IMR-90 (cell line): ENCODE data around the gene DAAM1. TPM values are rescaled to one million over a fixed set of nuclear protein-coding genes. Genes with fewer than 3 reads are reported as not detected.

Source experiments
- ATAC-seq: fragments of 200-7000 bp; cut with Tn5 transposase; 2 replicates; pipeline ENCODE4 v1.9.1; 2020; ENCODE audit warnings: low read depth, mild to moderate bottlenecking, moderate library complexity
- BruUV-seq: library from RNA; stranded (reverse); fragments of 400-500 nt; replicated peaks from 2 replicates; lab custom pipeline; 2021; lab: Mats Ljungman, UMichigan
- CTCF ChIA-PET: fragments of 300-600 bp; formaldehyde crosslinking; extraction: SDS; loops from one replicate; lab custom pipeline; 2021; ENCODE audit warnings: antibody characterized with exemption; lab: Yijun Ruan, JAX
- POLR2A ChIA-PET: fragments of 300-600 bp; sonication (Branson Sonifier 250); formaldehyde crosslinking; loops from one replicate; lab custom pipeline; 2022; ENCODE audit warnings: antibody characterized with exemption; ENCODE audit not compliant: unreplicated experiment; lab: Charles Lee
- DNase-seq: peaks from one replicate; pipeline ENCODE4 v3.0.0; 2013
- H2AFZ ChIP-seq: replicated peaks from 2 replicates; pipeline ENCODE3; 2013; ENCODE audit warnings: low read length, mild to moderate bottlenecking; ENCODE audit not compliant: poor library complexity
- H2AK5ac ChIP-seq: 2 replicates; pipeline ENCODE4 v1.6.1; 2013; ENCODE audit warnings: low read depth, low read length, inconsistent platforms
- H2AK9ac ChIP-seq: replicated peaks from 2 replicates; pipeline ENCODE3; 2013; ENCODE audit warnings: mild to moderate bottlenecking, low read depth, low read length, moderate library complexity; ENCODE audit not compliant: poor library complexity
- H2BK120ac ChIP-seq: 2 replicates; pipeline ENCODE4 v1.6.1; 2013; ENCODE audit warnings: low read depth, low read length, inconsistent platforms
- H2BK15ac ChIP-seq: 3 replicates; pipeline ENCODE4 v1.6.1; 2013; ENCODE audit warnings: low read depth, low read length, inconsistent platforms
- H2BK20ac ChIP-seq: 2 replicates; pipeline ENCODE4 v1.6.1; 2013; ENCODE audit warnings: low read depth, mild to moderate bottlenecking, inconsistent platforms, low read length, moderate library complexity
- H2BK5ac ChIP-seq: 2 replicates; pipeline ENCODE4 v1.6.1; 2013; ENCODE audit warnings: mild to moderate bottlenecking, low read depth, low read length, inconsistent platforms; ENCODE audit not compliant: poor library complexity, severe bottlenecking
- H3K14ac ChIP-seq: replicated peaks from 2 replicates; pipeline ENCODE4 v1.6.1; 2013; ENCODE audit warnings: low read depth, low read length, inconsistent platforms
- H3K18ac ChIP-seq: 2 replicates; pipeline ENCODE4 v1.6.1; 2013; ENCODE audit warnings: low read depth, low read length, control low read depth
- H3K23ac ChIP-seq: 2 replicates; pipeline ENCODE4 v1.6.1; 2013; ENCODE audit warnings: low read depth, low read length, inconsistent platforms
- H3K27ac ChIP-seq: 2 replicates; pipeline ENCODE4 v1.5.1; 2013; ENCODE audit warnings: mild to moderate bottlenecking, control low read depth, low read length; ENCODE audit not compliant: insufficient read depth
- H3K27me3 ChIP-seq: 2 replicates; pipeline ENCODE4 v1.6.1; 2013; ENCODE audit warnings: low read length; ENCODE audit not compliant: control insufficient read depth, insufficient read depth
- H3K36me3 ChIP-seq: 2 replicates; pipeline ENCODE4 v1.6.1; 2013; ENCODE audit warnings: low read length, mixed read lengths; ENCODE audit not compliant: control insufficient read depth, insufficient read depth
- H3K4ac ChIP-seq: 2 replicates; pipeline ENCODE4 v1.6.1; 2013; ENCODE audit warnings: low read depth, low read length, inconsistent platforms
- H3K4me1 ChIP-seq: 2 replicates; pipeline ENCODE4 v1.6.1; 2013; ENCODE audit warnings: low read length, mixed read lengths; ENCODE audit not compliant: control insufficient read depth, insufficient read depth
- H3K4me2 ChIP-seq: 2 replicates; pipeline ENCODE4 v1.6.1; 2013; ENCODE audit warnings: low read depth, mild to moderate bottlenecking, control low read depth, low read length, moderate library complexity
- H3K4me3 ChIP-seq: 2 replicates; pipeline ENCODE4 v1.5.1; 2013; ENCODE audit warnings: low read depth, mild to moderate bottlenecking, control low read depth, low read length, moderate library complexity; ENCODE audit not compliant: insufficient read depth
- H3K56ac ChIP-seq: 2 replicates; pipeline ENCODE4 v1.6.1; 2013; ENCODE audit warnings: low read length, inconsistent platforms; ENCODE audit not compliant: insufficient read depth; ENCODE audit errors: extremely low read depth
- H3K79me1 ChIP-seq, 2 experiments: 2 replicates each; pipeline ENCODE4 v1.6.1; 2013; ENCODE audit warnings: low read length in 2 of 2, inconsistent platforms in 1 of 2, low read depth in 1 of 2
- H3K9ac ChIP-seq: 2 replicates; pipeline ENCODE4 v1.6.1; 2013; ENCODE audit warnings: low read depth, low read length, control low read depth
- H3K9me1 ChIP-seq: 2 replicates; pipeline ENCODE4 v1.6.1; 2013; ENCODE audit warnings: low read length, inconsistent platforms; ENCODE audit not compliant: insufficient read depth
- H3K9me3 ChIP-seq: 2 replicates; pipeline ENCODE4 v1.6.1; 2013; ENCODE audit warnings: low read length; ENCODE audit not compliant: control insufficient read depth, insufficient read depth
- H4K20me1 ChIP-seq: 2 replicates; pipeline ENCODE4 v1.6.1; 2013; ENCODE audit warnings: low read length, inconsistent platforms; ENCODE audit not compliant: insufficient read depth
- H4K5ac ChIP-seq: 2 replicates; pipeline ENCODE4 v1.6.1; 2013; ENCODE audit warnings: mild to moderate bottlenecking, low read depth, low read length, control low read depth
- H4K8ac ChIP-seq, 2 experiments: 2 replicates each; pipeline ENCODE4 v1.6.1; 2013; ENCODE audit warnings: low read depth in 2 of 2, low read length in 2 of 2, control low read depth in 1 of 2, inconsistent platforms in 1 of 2
- H4K91ac ChIP-seq: 2 replicates; pipeline ENCODE4 v1.6.1; 2013; ENCODE audit warnings: low read depth, low read length, inconsistent platforms; ENCODE audit not compliant: insufficient read depth
- BHLHE40 ChIP-seq: fragments of 150-350 bp; IDR thresholded peaks from 2 replicates; pipeline ENCODE4 v1.6.1; 2016; ENCODE audit warnings: mild to moderate bottlenecking, low read depth, low read length
- CEBPB ChIP-seq: IDR thresholded peaks from 2 replicates; pipeline ENCODE4 v1.6.1; 2012; ENCODE audit warnings: low read depth, low read length, improper control_type of control experiment
- CHD1 ChIP-seq: IDR thresholded peaks from 2 replicates; pipeline ENCODE4 v1.6.1; 2012; ENCODE audit warnings: low read depth, low read length, improper control_type of control experiment
- FOS ChIP-seq: fragments of 150-350 bp; IDR thresholded peaks from 2 replicates; pipeline ENCODE4 v1.6.1; 2016; ENCODE audit warnings: low read depth, low read length
- MAFK ChIP-seq: IDR thresholded peaks from 2 replicates; pipeline ENCODE4 v1.6.1; 2012; ENCODE audit warnings: low read depth, low read length, improper control_type of control experiment
- MAZ ChIP-seq: IDR thresholded peaks from 2 replicates; pipeline ENCODE4 v1.6.1; 2012; ENCODE audit warnings: low read depth, mild to moderate bottlenecking, low read length, improper control_type of control experiment, moderate library complexity, borderline replicate concordance
- MXI1 ChIP-seq: IDR thresholded peaks from 2 replicates; pipeline ENCODE4 v1.6.1; 2012; ENCODE audit warnings: low read depth, mild to moderate bottlenecking, low read length, moderate library complexity, borderline replicate concordance
- NFE2L2 ChIP-seq: fragments of 150-350 bp; IDR thresholded peaks from 2 replicates; pipeline ENCODE4 v1.6.1; 2016; ENCODE audit warnings: low read depth, mild to moderate bottlenecking, low read length
- POLR2A ChIP-seq: IDR thresholded peaks from 2 replicates; pipeline ENCODE4 v1.6.1; 2012; ENCODE audit warnings: mild to moderate bottlenecking, low read depth, low read length
- RAD21 ChIP-seq: IDR thresholded peaks from 2 replicates; pipeline ENCODE4 v1.6.1; 2012; ENCODE audit warnings: low read length, improper control_type of control experiment
- RCOR1 ChIP-seq: IDR thresholded peaks from 2 replicates; pipeline ENCODE4 v1.6.1; 2012; ENCODE audit warnings: mild to moderate bottlenecking, low read length, improper control_type of control experiment; ENCODE audit not compliant: insufficient replicate concordance
- RFX5 ChIP-seq: IDR thresholded peaks from 2 replicates; pipeline ENCODE4 v1.8.0; 2012; ENCODE audit warnings: low read depth, mild to moderate bottlenecking, low read length, moderate library complexity
- SMC3 ChIP-seq: fragments of 150-350 bp; IDR thresholded peaks from 2 replicates; pipeline ENCODE4 v1.6.1; 2016; ENCODE audit warnings: low read depth, mild to moderate bottlenecking, antibody characterized with exemption, low read length, moderate library complexity
- USF2 ChIP-seq: fragments of 150-350 bp; IDR thresholded peaks from 2 replicates; pipeline ENCODE4 v1.6.1; 2017; ENCODE audit warnings: mild to moderate bottlenecking, antibody characterized with exemption, low read length, low read depth
- dilution Hi-C: fragments of 300-500 bp; cut with HindIII; formaldehyde crosslinking; loops from one replicate; pipeline ENCODE4 v1.14.3; 2018; ENCODE audit warnings: low sequenced_read_pairs; ENCODE audit not compliant: unreplicated experiment
- in situ Hi-C: fragments of 300-500 bp; cut with MboI; formaldehyde crosslinking; loops from 3 replicates; pipeline ENCODE4 v1.14.3; 2019; ENCODE audit warnings: low sequenced_read_pairs, inconsistent platforms, mixed read lengths
- intact Hi-C: fragments of 100-400 bp; cut with micrococcal nuclease; formaldehyde crosslinking; loops from 2 replicates; pipeline ENCODE4 v1.10.0; 2022
- polyA plus RNA-seq, 3 experiments: library from polyadenylated mRNA; depleted of rRNA; stranded (reverse); fragments of >200 nt; gene quantifications; 2 replicates each; pipeline ENCODE4 v1.2.3, GENCODE V29; 2012; ENCODE audit warnings: low replicate concordance in 1 of 3
- total RNA-seq: library from RNA; depleted of rRNA; stranded (reverse); fragments of >200 nt; gene quantifications from 2 replicates; pipeline ENCODE4 v1.2.3, GENCODE V29; 2012
- TF ChIP-seq, protein P1 (sequence below): fragments of 150-350 bp; IDR thresholded peaks from 2 replicates; pipeline ENCODE4 v1.6.1; 2016; ENCODE audit warnings: low read depth, mild to moderate bottlenecking, low read length, moderate library complexity, borderline replicate concordance
- TF ChIP-seq, protein P2 (sequence below): conservative IDR thresholded peaks from 2 replicates; pipeline ENCODE4 v1.5.1; 2012; ENCODE audit warnings: mild to moderate bottlenecking, low read depth, low read length, improper control_type of control experiment

The DAAM1 gene
- total and polyA plus RNA-seq, 2 of the 4 experiments (the other 2 are of a cell fraction), result 4.8 to 5.4 TPM

DNA sequence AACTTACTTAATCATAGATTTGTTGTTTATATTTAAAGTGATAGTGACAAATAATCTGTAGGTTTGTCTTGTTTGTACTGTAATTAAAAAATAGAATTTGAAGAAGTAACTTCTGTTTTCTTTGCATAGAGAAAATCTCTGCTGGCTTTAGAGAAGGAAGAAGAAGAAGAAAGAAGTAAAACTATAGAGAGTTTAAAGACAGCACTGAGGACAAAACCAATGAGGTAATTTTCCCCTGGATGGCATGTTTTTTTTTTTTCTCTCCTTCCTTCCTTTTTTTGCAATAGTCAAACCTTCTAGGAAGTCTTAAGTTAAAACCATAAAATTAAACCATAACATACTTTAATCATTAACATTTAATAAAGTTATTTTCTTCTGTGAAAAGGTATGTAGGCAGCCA lies 131.9 kb downstream of the DAAM1 start:
- CTCF ChIA-PET, result interaction anchor here (0.6 kb wide), 1 partner anchor 1977 kb away, joined by 3 read pairs; no protein-coding TSS in a partner anchor

More for the DNA sequence above, 131.9 kb downstream of the DAAM1 start:
- ATAC-seq, result no peak
- H3K56ac ChIP-seq, result no peak overlapping the region
- H4K5ac ChIP-seq, result no peak overlapping the region
- POLR2A ChIA-PET, result no interaction called here
- DNase-seq, result no peak
- H3K23ac ChIP-seq, result no peak overlapping the region
- no peak overlapping the region for H2BK5ac ChIP-seq
- no TSS peak for BruUV-seq
- no peak overlapping the region for H4K8ac ChIP-seq
- no peaks in the 10 kb centered on the region for H4K20me1 ChIP-seq
- H4K91ac ChIP-seq, result no peak overlapping the region
- H3K4ac ChIP-seq, result no peak overlapping the region
- no peaks in the 10 kb centered on the region for H3K36me3 ChIP-seq
- H3K27me3 ChIP-seq, result no peaks in the 10 kb centered on the region
- H2BK120ac ChIP-seq, result no peak overlapping the region
- no peak overlapping the region for H3K14ac ChIP-seq
- in situ Hi-C loops (no loop called here), dilution Hi-C loops (no loop called here), intact Hi-C loops (no loop called here)
- H2BK15ac ChIP-seq, result no peak overlapping the region
- no peaks in the 10 kb centered on the region for H3K9me3 ChIP-seq
- no peak overlapping the region for H3K4me2 ChIP-seq
- peaks cover 2% of the 10 kb centered on the region; the same call in 1 of the 2 replicates for H3K4me1 ChIP-seq
- no peak overlapping the region for H2AK9ac ChIP-seq
- no peak overlapping the region for H3K27ac ChIP-seq
- H3K79me1 ChIP-seq, result peaks cover 0 to 3% of the 10 kb centered on the region in 2 experiments; a peak in 1 of 4 replicates
- no peak for TF ChIP-seq RCOR1
- TF ChIP-seq MAZ, result no peak
- TF ChIP-seq, protein P1, sequence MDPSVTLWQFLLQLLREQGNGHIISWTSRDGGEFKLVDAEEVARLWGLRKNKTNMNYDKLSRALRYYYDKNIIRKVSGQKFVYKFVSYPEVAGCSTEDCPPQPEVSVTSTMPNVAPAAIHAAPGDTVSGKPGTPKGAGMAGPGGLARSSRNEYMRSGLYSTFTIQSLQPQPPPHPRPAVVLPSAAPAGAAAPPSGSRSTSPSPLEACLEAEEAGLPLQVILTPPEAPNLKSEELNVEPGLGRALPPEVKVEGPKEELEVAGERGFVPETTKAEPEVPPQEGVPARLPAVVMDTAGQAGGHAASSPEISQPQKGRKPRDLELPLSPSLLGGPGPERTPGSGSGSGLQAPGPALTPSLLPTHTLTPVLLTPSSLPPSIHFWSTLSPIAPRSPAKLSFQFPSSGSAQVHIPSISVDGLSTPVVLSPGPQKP, result no peak
- no peak for TF ChIP-seq NFE2L2
- no peak for TF ChIP-seq RFX5
- TF ChIP-seq CHD1, result no peak
- no peak for TF ChIP-seq MXI1
- no peak for TF ChIP-seq BHLHE40
- TF ChIP-seq CEBPB, result no peak
- no peak for TF ChIP-seq SMC3
- no peak for TF ChIP-seq USF2
- no peak for TF ChIP-seq RAD21
- TF ChIP-seq MAFK, result no peak
- no peak for TF ChIP-seq FOS
- TF ChIP-seq, protein P2, sequence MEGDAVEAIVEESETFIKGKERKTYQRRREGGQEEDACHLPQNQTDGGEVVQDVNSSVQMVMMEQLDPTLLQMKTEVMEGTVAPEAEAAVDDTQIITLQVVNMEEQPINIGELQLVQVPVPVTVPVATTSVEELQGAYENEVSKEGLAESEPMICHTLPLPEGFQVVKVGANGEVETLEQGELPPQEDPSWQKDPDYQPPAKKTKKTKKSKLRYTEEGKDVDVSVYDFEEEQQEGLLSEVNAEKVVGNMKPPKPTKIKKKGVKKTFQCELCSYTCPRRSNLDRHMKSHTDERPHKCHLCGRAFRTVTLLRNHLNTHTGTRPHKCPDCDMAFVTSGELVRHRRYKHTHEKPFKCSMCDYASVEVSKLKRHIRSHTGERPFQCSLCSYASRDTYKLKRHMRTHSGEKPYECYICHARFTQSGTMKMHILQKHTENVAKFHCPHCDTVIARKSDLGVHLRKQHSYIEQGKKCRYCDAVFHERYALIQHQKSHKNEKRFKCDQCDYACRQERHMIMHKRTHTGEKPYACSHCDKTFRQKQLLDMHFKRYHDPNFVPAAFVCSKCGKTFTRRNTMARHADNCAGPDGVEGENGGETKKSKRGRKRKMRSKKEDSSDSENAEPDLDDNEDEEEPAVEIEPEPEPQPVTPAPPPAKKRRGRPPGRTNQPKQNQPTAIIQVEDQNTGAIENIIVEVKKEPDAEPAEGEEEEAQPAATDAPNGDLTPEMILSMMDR, result no peak
- TF ChIP-seq POLR2A, result no peak
- no peak overlapping the region for H2BK20ac ChIP-seq
- no peak overlapping the region for H3K4me3 ChIP-seq
- no peak overlapping the region for H2AK5ac ChIP-seq
- H3K9ac ChIP-seq, result no peak overlapping the region
- H3K9me1 ChIP-seq, result no peaks in the 10 kb centered on the region
- H3K18ac ChIP-seq, result no peak overlapping the region; the same call in 1 of the 2 replicates
- H2AFZ ChIP-seq, result no peak overlapping the region
